ENCODE results near the gene FBLN2. TPM values are rescaled to one million over a fixed set of nuclear protein-coding genes. Genes with fewer than 3 reads are reported as not detected.
"Not testable (repeated sequence)": the region's sequence is repeated elsewhere in the genome, so short reads cannot be mapped to it uniquely, and the experiment has no call there.

The FBLN2 gene
- total RNA-seq, 1 donor from 2014 or later: 5.8 TPM

DNA sequence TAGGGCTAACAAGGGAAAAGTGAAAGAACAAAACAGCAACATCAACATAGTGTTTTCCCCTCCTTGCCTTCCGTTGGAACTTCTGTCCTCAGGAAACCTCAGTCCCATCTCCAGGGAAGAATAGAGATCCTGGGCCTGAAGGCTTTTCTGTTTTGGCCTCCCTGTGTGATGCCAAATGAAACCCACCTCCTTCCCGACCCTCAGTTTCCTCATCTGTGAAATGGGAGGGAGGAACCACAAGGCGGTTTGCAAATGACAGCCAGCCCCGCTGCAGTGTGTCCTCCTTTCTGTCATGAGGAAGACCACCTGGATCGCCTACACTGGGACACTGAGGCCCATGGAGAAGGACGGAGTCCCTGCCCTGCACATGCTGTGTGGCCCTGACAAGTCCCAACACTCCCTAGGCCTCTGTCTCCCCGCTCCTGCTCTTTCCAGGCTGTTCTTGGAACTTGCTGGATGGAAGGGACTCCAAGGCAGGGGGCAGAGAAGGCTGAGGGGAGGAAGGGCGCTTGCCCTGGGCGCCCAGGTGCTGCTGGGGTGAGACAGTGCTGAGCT is 28.5 kb upstream of the FBLN2 start:
- Mint-ChIP-seq H3K27ac (no peak overlapping the region), H3K9me3 (ENCODE audit: low read depth) (peaks cover 6% of the 10 kb centered on the region), H3K36me3 (ENCODE audit: insufficient read depth) (peaks cover 1% of the 10 kb centered on the region), H3K27me3 (peaks cover under 1% of the 10 kb centered on the region), H3K4me1 (ENCODE audit: low read depth) (no peaks in the 10 kb centered on the region), H3K4me3 (ENCODE audit: low read depth) (no peak overlapping the region)
- TF ChIP-seq, protein P1, sequence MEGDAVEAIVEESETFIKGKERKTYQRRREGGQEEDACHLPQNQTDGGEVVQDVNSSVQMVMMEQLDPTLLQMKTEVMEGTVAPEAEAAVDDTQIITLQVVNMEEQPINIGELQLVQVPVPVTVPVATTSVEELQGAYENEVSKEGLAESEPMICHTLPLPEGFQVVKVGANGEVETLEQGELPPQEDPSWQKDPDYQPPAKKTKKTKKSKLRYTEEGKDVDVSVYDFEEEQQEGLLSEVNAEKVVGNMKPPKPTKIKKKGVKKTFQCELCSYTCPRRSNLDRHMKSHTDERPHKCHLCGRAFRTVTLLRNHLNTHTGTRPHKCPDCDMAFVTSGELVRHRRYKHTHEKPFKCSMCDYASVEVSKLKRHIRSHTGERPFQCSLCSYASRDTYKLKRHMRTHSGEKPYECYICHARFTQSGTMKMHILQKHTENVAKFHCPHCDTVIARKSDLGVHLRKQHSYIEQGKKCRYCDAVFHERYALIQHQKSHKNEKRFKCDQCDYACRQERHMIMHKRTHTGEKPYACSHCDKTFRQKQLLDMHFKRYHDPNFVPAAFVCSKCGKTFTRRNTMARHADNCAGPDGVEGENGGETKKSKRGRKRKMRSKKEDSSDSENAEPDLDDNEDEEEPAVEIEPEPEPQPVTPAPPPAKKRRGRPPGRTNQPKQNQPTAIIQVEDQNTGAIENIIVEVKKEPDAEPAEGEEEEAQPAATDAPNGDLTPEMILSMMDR (IDR thresholded peaks at IDR 0.05; ENCODE audit: unreplicated experiment): no peak
- DNase-seq (ENCODE audit: low spot score, unreplicated experiment): no peak

DNA sequence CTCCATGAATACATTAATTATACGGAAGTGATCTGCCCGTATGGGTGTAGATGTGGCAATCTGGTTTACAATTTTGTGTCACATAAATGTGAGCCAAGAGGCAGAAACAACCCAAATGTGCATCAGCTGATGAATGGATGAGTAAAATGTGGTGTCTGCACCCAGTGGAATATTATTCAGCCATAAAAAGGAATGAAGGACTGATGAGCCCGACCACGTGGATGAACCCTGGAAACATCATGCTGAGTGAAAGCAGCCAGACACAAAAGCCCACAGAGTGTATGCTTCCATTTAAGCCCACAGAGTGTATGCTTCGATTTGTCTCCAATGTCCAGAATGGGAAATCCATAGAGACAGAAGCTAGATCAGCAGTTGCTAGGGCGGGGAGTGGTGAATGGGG is 27.6 kb upstream of the FBLN2 start:
- H3K9me3 Mint-ChIP-seq (ENCODE audit: low read depth): peaks cover 6% of the 10 kb centered on the region
- DNase-seq (ENCODE audit: low spot score, unreplicated experiment): no peak
- H3K27ac Mint-ChIP-seq: no peak overlapping the region
- H3K27me3 Mint-ChIP-seq: peaks cover 3% of the 10 kb centered on the region
- no peak overlapping the region for H3K4me3 Mint-ChIP-seq (ENCODE audit: low read depth)
- peaks cover 1% of the 10 kb centered on the region for H3K36me3 Mint-ChIP-seq (ENCODE audit: insufficient read depth)
- H3K4me1 Mint-ChIP-seq (ENCODE audit: low read depth): no peaks in the 10 kb centered on the region
- TF ChIP-seq, protein P1 (IDR thresholded peaks at IDR 0.05; ENCODE audit: unreplicated experiment): no peak

DNA sequence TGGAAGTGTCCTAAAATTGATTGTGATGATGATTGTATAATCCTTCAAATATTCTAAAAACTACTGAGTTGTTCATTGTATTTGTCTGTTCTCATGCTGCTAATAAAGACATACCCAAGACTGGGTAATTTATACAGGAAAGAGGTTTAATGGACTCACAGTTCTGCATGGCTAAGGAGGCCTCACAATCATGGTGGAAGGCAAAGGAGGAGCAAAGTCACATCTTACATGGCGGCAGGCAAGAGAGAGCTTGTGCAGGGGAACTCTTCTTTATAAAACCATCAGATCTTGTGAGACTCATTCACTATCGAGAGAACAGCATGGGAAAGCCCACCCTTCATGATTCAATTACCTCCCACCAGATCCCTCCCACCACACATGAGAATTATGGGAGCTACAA is 27.2 kb upstream of the FBLN2 start:
- H3K9me3 Mint-ChIP-seq (ENCODE audit: low read depth): not testable (repeated sequence)

DNA sequence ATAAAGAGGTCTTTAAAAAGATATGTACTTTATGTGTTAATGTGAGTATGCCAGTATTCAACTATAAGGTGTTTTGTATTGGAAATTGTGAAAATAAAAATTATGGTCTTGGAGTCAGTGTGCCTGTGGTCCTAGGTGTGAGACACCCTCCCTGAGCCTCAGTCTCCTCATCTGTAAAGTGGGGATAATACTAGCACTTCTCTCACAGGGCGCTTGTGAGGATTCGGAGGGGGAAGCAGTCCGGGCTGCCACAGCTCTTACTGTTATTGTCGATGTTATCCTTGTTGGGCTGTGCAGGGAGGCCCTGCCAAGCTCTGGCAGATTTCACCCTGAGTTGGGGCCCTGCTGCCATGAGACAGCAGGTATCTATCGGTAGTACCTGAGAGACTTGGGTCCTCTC is 26.7 kb upstream of the FBLN2 start:
- H3K36me3 Mint-ChIP-seq (ENCODE audit: insufficient read depth): peaks cover 1% of the 10 kb centered on the region
- peaks cover 6% of the 10 kb centered on the region for H3K9me3 Mint-ChIP-seq (ENCODE audit: low read depth)
- peaks cover 3% of the 10 kb centered on the region for H3K27me3 Mint-ChIP-seq
- TF ChIP-seq, protein P1 (IDR thresholded peaks at IDR 0.05; ENCODE audit: unreplicated experiment): no peak
- DNase-seq (ENCODE audit: low spot score, unreplicated experiment): no peak
- no peak overlapping the region for H3K27ac Mint-ChIP-seq
- no peak overlapping the region for H3K4me3 Mint-ChIP-seq (ENCODE audit: low read depth)
- H3K4me1 Mint-ChIP-seq (ENCODE audit: low read depth): no peaks in the 10 kb centered on the region

More for the DNA sequence above, 27.2 kb upstream of the FBLN2 start:
- not testable (repeated sequence) for DNase-seq (ENCODE audit: low spot score, unreplicated experiment); H3K27me3 Mint-ChIP-seq; H3K4me1 Mint-ChIP-seq (ENCODE audit: low read depth); H3K36me3 Mint-ChIP-seq (ENCODE audit: insufficient read depth); H3K27ac Mint-ChIP-seq; H3K4me3 Mint-ChIP-seq (ENCODE audit: low read depth)

DNA sequence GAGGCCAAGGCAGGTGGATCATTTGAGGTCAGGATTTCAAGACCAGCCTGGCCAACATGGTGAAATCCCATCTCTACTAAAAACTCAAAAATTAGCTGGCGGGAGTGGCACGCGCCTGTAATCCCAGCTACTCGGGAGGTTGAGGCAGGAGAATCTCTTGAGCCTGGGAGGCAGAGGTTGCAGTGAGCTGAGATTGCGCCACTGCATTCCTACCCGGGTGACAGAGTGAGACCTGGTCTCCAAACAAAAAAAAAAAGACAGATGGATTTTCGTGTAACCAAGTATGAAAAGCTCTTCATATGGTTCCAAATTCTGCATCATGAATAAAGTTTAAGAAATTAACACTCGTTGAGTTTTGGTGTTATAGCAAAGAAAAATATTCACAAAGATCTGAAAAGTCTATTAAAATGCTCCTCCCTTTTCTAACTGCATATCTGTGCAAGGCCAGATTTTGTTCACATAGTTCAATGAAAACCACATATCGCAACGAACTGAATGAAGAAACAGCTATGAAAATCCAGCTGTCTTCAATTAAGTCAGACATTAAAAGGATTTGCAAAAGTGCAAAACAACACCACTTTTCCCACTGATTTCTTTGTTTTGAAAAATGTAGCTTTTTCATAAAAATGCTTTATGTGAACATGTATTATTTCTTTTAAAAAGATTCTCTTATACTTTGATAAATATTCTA is 23.8 kb upstream of the FBLN2 start:
- H3K36me3 Mint-ChIP-seq (ENCODE audit: insufficient read depth): peaks cover 1% of the 10 kb centered on the region
- no peak for DNase-seq (ENCODE audit: low spot score, unreplicated experiment)
- no peaks in the 10 kb centered on the region for H3K4me1 Mint-ChIP-seq (ENCODE audit: low read depth)
- H3K9me3 Mint-ChIP-seq (ENCODE audit: low read depth): peaks cover 6% of the 10 kb centered on the region
- no peak overlapping the region for H3K27ac Mint-ChIP-seq
- TF ChIP-seq, protein P1 (IDR thresholded peaks at IDR 0.05; ENCODE audit: unreplicated experiment): no peak
- no peak overlapping the region for H3K4me3 Mint-ChIP-seq (ENCODE audit: low read depth)
- peaks cover 11% of the 10 kb centered on the region for H3K27me3 Mint-ChIP-seq
